Jurkat, Clone E6-1 (cell line): Measurements from ENCODE around the gene MICU2.
A peak's percentile ranks its signal among the peaks of the same experiment; 100 is the strongest.
"Not testable (repeated sequence)": the region's sequence is repeated elsewhere in the genome, so short reads cannot be mapped to it uniquely, and the experiment has no call there.

ENCODE experiments used
- DNase-seq: peaks from one replicate; pipeline ENCODE4 v3.0.0-alpha.2; 2011; ENCODE audit warnings: low read depth, low spot score
- H3K4me3 ChIP-seq: 2 replicates; pipeline ENCODE4 v1.5.1; 2011; ENCODE audit warnings: mild to moderate bottlenecking, low read length, control low read depth, moderate library complexity

Gene MICU2

GRCh38 chr13:21606251-21606650 lies 2.3 kb upstream of the MICU2 start:
- no peak for DNase-seq
- no peak overlapping the region for H3K4me3 ChIP-seq

- no peak overlapping the region for H3K4me3 ChIP-seq
- no peak for DNase-seq
These were observed 7.2 kb downstream of the MICU2 start for GRCh38 chr13:21596722-21597121.

- no peak for DNase-seq
These were observed 8.5 kb downstream of the MICU2 start for GRCh38 chr13:21595546-21595822.

GRCh38 chr13:21594715-21595545 lies 9.0 kb downstream of the MICU2 start:
- DNase-seq: no peak

More at GRCh38 chr13:21595546-21595822, 8.5 kb downstream of the MICU2 start:
- no peak overlapping the region for H3K4me3 ChIP-seq

GRCh38 chr13:21590665-21591456 lies 13.1 kb downstream of the MICU2 start:
- not testable (repeated sequence) for H3K4me3 ChIP-seq, DNase-seq

More at GRCh38 chr13:21594715-21595545, 9.0 kb downstream of the MICU2 start:
- no peak overlapping the region for H3K4me3 ChIP-seq

- no peak for DNase-seq
These were observed 13.7 kb downstream of the MICU2 start for GRCh38 chr13:21590231-21590630.

GRCh38 chr13:21589510-21589909 lies 14.5 kb downstream of the MICU2 start:
- not testable (repeated sequence) for H3K4me3 ChIP-seq, DNase-seq

More at GRCh38 chr13:21590231-21590630, 13.7 kb downstream of the MICU2 start:
- no peak overlapping the region for H3K4me3 ChIP-seq

- DNase-seq, H3K4me3 ChIP-seq: not testable (repeated sequence)
These were observed 15.6 kb downstream of the MICU2 start for GRCh38 chr13:21588411-21588810.

GRCh38 chr13:21584973-21585592 lies 18.9 kb downstream of the MICU2 start:
- H3K4me3 ChIP-seq: no peak overlapping the region
- DNase-seq: no peak

- no peak overlapping the region for H3K4me3 ChIP-seq
- no peak for DNase-seq
These were observed 20.5 kb downstream of the MICU2 start for GRCh38 chr13:21583478-21583877.

- no peak for DNase-seq
- no peak overlapping the region for H3K4me3 ChIP-seq
These were observed 23.2 kb downstream of the MICU2 start for GRCh38 chr13:21580736-21581135.

GRCh38 chr13:21579754-21580316 lies 24.1 kb downstream of the MICU2 start:
- H3K4me3 ChIP-seq: no peak overlapping the region
- DNase-seq: peak; percentile 60

- DNase-seq: no peak
- no peak overlapping the region for H3K4me3 ChIP-seq
These were observed 25.2 kb downstream of the MICU2 start for GRCh38 chr13:21578748-21579147.

- no peak for DNase-seq
- H3K4me3 ChIP-seq: no peak overlapping the region
These were observed 27.5 kb downstream of the MICU2 start for GRCh38 chr13:21576426-21576825.

- DNase-seq: no peak
- H3K4me3 ChIP-seq: no peak overlapping the region
These were observed 29.9 kb downstream of the MICU2 start for GRCh38 chr13:21573920-21574712.

GRCh38 chr13:21569686-21570085 lies 34.3 kb downstream of the MICU2 start:
- no peak for DNase-seq
- H3K4me3 ChIP-seq: no peak overlapping the region

- DNase-seq: no peak
- H3K4me3 ChIP-seq: no peak overlapping the region
These were observed 35.1 kb downstream of the MICU2 start for GRCh38 chr13:21568854-21569253.

- H3K4me3 ChIP-seq: no peak overlapping the region
- DNase-seq: no peak
These were observed 36.3 kb downstream of the MICU2 start for GRCh38 chr13:21567714-21568113.

- no peak overlapping the region for H3K4me3 ChIP-seq
- DNase-seq: peak; percentile 22
These were observed 46.0 kb downstream of the MICU2 start for GRCh38 chr13:21557995-21558394.
